SHP77 treated with DMSO at 0.1 percent for 48 hours (cell line): ENCODE measurements around the gene EPHB1.

Experiments
- DNase-seq: peaks from one replicate; lab custom pipeline; 2025; lab: John Stamatoyannopoulos, UW

The EPHB1 gene

GRCh38 chr3:134911586-134912548 lies 116.8 kb downstream of the EPHB1 start:
- no peak for DNase-seq

GRCh38 chr3:134916276-134916961 lies 121.4 kb downstream of the EPHB1 start:
- DNase-seq: no peak

- DNase-seq: no peak
These were observed 122.6 kb downstream of the EPHB1 start for GRCh38 chr3:134917631-134918030.

GRCh38 chr3:134918441-134918840 lies 123.4 kb downstream of the EPHB1 start:
- DNase-seq: no peak

GRCh38 chr3:134922101-134922500 lies 127.0 kb downstream of the EPHB1 start:
- no peak for DNase-seq

GRCh38 chr3:134922866-134923265 lies 127.8 kb downstream of the EPHB1 start:
- no peak for DNase-seq

GRCh38 chr3:134923286-134923685 lies 128.2 kb downstream of the EPHB1 start:
- no peak for DNase-seq

GRCh38 chr3:134927599-134927998 lies 132.5 kb downstream of the EPHB1 start:
- no peak for DNase-seq

GRCh38 chr3:134928392-134928791 lies 133.3 kb downstream of the EPHB1 start:
- no peak for DNase-seq

GRCh38 chr3:134928819-134929218 lies 133.8 kb downstream of the EPHB1 start:
- no peak for DNase-seq

GRCh38 chr3:134929976-134930375 lies 134.9 kb downstream of the EPHB1 start:
- no peak for DNase-seq

GRCh38 chr3:134931045-134931785 lies 136.2 kb downstream of the EPHB1 start:
- DNase-seq: no peak

GRCh38 chr3:134932035-134932434 lies 137.0 kb downstream of the EPHB1 start:
- no peak for DNase-seq

- DNase-seq: no peak
These were observed 138.9 kb downstream of the EPHB1 start for GRCh38 chr3:134933997-134934396.

GRCh38 chr3:134934933-134935332 lies 139.9 kb downstream of the EPHB1 start:
- no peak for DNase-seq

- no peak for DNase-seq
These were observed 142.4 kb downstream of the EPHB1 start for GRCh38 chr3:134937256-134938028.

GRCh38 chr3:134938029-134938525 lies 143.0 kb downstream of the EPHB1 start:
- DNase-seq: no peak

- DNase-seq: no peak
These were observed 144.9 kb downstream of the EPHB1 start for GRCh38 chr3:134939978-134940377.

GRCh38 chr3:134941820-134942219 lies 146.8 kb downstream of the EPHB1 start:
- no peak for DNase-seq

- DNase-seq: no peak
These were observed 149.4 kb downstream of the EPHB1 start for GRCh38 chr3:134944429-134944828.

- DNase-seq: no peak
These were observed 154.1 kb downstream of the EPHB1 start for GRCh38 chr3:134949150-134949549.
